SK-N-SH (cell line): ENCODE results near the gene KLRC3. TPM values are rescaled to one million over a fixed set of nuclear protein-coding genes. Genes with fewer than 3 reads are reported as not detected.

Experiments used
- polyA plus RNA-seq, 3 experiments: library from polyadenylated mRNA; depleted of rRNA; stranded (reverse); fragments of >200 nt; gene quantifications; 2 replicates each; pipeline ENCODE4 v1.2.3, GENCODE V29; 2012

KLRC3 gene
- polyA plus RNA-seq, 1 of the 3 experiments (the other 2 are of a cell fraction) = not detected

Other genes starting within 250 kb of the KLRC3 start
- gene OLR1, start 248.5 kb downstream of the KLRC3 start, polyA plus RNA-seq (2012; rRNA removed) = not detected in 2 replicates
- gene TMEM52B, start 241.6 kb downstream of the KLRC3 start, polyA plus RNA-seq (2012; rRNA removed) = not detected in 2 replicates
- gene GABARAPL1, start 207.7 kb downstream of the KLRC3 start, polyA plus RNA-seq (2012; rRNA removed) = 9.2 and 14.3 TPM in 2 replicates
- not detected in 2 replicates for gene KLRD1, start 112.7 kb downstream of the KLRC3 start, polyA plus RNA-seq (2012; rRNA removed)
- gene KLRK1, start 30.6 kb downstream of the KLRC3 start, polyA plus RNA-seq (2012; rRNA removed) = not detected in 2 replicates
- not detected in 2 replicates for gene KLRC4, start 10.8 kb downstream of the KLRC3 start, polyA plus RNA-seq (2012; rRNA removed)
- not detected in 2 replicates for gene KLRC2, start 15.4 kb upstream of the KLRC3 start, polyA plus RNA-seq (2012; rRNA removed)
- gene KLRC1, start 32.8 kb upstream of the KLRC3 start, polyA plus RNA-seq (2012; rRNA removed) = not detected in 2 replicates
- 0.07 and 0.16 TPM in 2 replicates for gene EIF2S3B, start 85.3 kb upstream of the KLRC3 start, polyA plus RNA-seq (2012; rRNA removed)
- 13.5 and 15.7 TPM in 2 replicates for gene MAGOHB, start 193.0 kb upstream of the KLRC3 start, polyA plus RNA-seq (2012; rRNA removed)